Fibroblast of the conjunctiva (primary cell): Measurements from ENCODE around the gene CARNS1.

ENCODE experiments used
- DNase-seq: peaks from one replicate; pipeline ENCODE4 v3.0.0-alpha.2; 2010; ENCODE audit warnings: low read depth

CARNS1 gene, protein sequence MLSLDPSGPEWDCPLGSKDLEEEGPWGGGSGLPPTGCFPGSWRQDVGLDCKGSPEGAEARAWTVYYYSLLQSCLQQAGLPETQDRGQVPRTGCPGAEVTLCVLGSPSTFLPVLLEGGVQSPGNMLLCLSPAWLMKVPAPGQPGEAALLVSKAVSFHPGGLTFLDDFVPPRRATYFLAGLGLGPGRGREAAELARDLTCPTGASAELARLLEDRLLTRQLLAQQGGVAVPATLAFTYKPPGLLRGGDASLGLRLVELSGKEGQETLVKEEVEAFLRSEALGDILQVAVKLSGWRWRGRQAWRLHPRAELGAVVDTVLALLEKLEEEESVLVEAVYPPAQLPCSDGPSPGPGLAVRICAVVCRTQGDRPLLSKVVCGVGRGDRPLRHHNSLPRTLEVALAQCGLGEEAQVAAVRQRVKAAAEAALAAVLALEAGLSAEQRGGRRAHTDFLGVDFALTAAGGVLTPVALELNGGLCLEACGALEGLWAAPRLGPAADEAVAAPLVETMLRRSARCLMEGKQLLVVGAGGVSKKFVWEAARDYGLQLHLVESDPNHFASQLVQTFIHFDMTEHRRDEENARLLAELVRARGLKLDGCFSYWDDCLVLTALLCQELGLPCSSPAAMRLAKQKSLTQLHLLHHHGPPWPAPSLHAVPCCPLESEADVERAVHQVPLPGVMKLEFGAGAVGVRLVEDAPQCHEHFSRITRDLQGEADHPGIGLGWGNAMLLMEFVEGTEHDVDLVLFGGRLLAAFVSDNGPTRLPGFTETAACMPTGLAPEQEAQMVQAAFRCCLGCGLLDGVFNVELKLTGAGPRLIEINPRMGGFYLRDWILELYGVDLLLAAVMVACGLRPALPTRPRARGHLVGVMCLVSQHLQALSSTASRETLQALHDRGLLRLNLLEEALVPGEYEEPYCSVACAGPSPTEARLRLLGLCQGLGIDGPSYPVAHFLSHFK

DNA sequence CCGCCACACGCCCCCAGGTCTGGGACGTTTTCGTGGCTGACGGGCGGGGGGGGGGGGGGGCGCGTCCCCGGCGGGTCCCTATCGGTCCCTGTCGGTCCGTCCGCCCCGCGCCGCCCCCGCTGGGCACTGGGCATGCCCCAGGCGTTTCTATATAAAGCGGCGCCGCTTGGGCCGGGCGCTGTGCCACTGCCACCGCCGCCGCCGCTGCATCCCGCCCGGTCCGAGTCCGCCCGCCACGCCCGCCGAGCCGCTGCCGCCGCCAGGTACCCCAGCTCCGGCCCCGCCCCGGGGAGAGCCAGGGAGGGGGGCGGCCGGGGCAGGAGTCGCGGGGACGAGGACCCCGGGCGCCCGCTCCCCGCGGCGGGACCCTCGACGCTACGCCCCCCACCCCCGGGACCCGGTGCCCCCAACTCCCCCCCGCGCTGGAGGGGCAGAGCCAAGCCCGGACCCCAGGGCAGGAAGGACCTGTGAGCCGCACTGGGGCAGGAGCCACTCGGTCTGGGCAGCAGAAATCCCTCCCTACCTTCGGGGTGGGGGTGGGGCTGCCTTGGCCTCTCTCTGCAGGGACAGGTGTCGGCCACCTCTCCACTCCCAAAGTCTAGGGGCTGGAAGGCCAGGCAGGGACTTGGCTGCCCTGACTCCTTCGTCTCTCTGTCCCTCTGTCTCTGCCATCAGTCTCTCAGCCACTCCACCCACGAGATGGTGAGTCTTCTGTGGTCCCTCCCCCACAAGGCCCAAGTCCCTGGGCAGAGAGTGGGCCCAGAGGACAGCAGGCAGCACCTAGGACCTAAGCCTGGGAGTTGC, at the start of gene CARNS1:
Gene CARNS1 (plus strand): TSS at position 178 of the 804 bp plus-strand sequence. CDS start 522 bp downstream, at position 700.
- DNase-seq: no peak

DNA sequence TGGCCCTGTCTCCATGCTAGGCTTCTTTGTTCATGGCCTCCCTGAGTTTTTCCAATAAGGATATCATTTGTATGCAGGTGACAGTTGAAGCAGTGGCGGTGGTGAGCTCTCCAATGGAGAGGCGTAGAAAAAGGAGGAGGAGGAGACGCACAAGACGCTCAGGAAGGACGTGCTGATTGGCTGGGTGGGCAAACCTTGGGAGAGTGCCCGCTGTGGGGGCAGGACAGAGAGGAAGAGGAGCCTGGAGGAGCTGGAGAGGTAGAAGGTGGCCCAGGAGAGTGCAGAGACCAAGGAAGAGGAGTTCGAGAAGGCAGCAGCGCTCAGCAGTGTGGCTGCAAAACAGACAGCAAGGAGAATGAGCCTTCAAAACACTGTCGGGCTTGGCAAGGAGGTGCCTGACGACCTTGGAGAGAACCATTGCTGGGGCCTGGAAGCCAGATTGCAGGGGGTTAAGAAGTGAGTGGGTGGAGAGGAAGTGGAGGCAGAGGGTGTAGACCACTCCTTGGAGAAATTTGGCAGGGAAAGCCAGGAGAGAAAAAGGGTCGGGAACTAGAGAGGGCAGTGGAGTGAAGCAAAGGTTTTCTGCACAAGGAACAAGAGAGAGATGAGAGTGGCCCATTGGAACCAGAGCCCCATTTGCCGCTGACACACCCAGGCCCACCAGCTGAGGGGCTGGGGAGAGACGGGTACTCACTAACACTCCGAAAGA, 49.6 kb upstream of the CARNS1 start:
- no peak for DNase-seq

DNA sequence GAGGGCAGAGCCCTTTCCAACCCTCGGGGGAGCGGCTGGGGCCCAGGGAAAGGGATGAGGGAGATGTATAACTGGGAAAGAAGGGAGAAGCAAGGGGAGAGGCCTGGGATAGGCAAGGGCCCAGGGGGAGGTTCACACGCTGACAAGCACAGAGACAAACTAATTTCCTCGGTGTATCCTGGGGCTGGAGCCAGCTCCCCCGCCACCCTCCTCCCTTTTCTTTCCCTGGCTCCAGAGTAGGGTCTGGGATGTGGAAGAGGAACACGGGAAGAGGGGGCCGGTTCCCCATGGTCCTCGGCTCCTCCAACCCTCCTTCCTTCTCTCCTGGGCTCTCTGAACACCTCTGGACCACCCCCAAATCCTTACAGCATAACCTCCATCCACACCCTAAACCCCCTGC, 48.9 kb upstream of the CARNS1 start:
- DNase-seq: no peak

DNA sequence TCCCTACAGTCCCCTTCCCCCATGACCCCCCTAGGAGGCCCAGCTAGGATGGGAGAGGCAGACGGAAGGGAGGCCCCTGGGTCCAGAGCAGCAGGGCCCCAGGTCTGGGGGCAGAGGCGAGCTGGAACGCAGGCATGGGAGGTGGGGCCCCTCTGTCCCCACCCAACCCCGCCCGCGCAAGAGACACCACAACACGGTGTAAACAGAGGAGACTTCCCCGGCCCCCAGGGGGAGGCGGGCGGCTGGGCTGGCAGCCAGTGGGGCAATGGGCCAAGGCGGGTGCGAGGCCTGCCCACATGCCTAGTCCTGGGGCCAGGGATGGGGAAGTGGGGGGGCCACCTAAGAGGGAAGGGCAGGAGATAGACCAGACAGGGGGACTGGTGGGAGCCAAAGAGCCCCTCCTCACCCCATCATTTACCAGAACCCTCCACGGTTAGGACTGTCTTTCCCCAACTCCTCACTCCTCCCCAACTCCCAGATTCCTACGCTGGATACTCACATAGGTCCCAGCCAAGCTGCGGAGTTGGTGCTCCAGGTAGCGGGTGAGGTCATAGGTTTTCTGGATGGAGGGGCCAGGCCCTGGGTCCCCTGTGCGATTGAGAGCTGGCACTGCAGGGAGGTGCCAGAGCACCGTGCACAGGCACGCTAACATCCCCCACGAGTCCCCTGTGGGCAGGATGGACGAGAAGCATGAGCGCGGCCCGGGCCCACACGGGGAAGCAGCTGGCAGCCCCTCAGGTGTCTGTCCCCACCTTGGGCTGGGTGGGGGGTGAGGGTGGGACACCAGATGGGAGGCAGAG, 48.3 kb upstream of the CARNS1 start:
- DNase-seq: no peak

DNA sequence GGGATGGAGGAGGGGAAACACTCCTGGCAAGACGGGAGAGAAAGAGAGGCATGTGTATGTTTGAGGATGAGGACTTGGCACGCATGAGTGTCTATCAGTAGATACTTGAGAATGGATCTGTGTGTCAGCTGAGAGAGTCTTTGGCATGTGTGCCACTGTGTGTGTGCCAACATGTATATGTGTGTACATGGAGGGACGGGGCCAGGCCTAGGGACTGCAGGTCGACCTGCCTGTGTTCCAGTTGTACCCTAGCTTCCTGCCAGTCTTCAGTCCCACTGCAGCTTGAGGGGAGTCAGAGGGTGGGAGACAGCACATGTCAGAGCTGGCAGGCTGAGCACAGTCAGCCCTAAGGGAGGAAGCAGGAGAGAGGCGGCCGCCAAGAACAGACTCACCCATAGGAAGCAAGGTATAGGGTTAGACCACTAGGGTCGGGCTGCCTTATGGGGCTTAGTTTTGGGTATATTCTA, 47.7 kb upstream of the CARNS1 start:
- no peak for DNase-seq

DNA sequence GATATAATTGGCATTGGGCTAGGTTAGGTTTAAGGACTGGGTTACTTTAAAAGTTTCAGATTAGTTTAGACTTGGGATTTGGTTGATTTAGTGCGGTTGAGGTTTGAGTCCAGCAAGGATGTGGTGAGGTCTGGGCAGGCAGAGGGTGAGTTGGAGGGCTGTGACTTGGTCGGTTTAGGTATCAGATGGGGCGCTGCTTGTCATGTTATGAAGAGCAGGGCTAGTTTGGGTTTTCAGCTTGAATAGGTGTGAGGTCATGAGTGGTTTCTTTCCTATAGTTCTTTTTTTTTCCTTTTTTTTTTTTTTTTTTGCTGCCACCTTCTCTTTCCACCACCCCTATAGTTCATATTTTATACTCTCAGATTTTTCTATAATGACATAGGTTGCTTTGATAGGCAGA, 46.9 kb upstream of the CARNS1 start:
- no peak for DNase-seq

DNA sequence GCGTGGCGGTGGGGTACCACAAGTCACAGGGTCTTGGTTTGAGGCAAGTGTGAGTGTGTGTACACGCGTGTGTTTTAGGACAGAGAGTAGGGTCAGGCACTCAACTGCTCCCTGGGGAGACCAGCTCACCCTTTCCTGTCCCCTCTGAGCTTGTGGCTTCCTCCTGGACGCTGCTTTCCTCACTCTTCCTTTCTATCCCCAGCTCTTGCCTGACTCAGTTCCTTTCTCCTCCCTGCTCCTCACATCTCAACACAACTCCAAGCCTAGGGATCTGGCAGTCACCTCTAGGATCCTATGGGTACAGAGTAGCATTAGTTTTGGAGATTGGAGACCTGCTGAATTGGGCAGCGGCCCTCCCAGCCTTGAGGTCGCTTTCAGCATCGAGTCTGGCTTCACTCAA, 46.2 kb upstream of the CARNS1 start:
- DNase-seq: no peak

DNA sequence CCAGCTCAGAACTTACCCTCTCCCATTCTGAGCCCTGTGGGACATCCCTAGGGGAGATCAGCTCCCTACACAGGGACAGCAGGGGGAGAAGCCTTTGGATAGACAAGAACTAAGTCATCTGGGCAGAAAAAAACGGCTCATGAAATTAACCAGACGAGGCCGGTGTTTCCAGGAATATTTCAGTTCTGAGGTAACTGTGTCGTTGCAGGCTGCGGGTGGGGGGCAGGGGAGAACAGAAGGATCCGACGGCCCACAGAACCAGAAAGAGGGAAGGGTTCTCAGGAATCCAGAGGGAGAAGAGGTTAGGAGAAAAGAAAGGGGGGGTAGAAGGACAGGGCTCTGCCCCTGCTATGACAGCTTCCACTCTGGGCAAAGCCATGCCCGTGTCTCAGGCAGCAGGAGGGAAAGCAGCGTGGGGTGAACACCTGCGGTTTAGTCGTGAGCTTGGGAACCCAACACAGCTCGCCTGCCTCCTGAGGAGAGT, 45.6 kb upstream of the CARNS1 start:
- DNase-seq: no peak

DNA sequence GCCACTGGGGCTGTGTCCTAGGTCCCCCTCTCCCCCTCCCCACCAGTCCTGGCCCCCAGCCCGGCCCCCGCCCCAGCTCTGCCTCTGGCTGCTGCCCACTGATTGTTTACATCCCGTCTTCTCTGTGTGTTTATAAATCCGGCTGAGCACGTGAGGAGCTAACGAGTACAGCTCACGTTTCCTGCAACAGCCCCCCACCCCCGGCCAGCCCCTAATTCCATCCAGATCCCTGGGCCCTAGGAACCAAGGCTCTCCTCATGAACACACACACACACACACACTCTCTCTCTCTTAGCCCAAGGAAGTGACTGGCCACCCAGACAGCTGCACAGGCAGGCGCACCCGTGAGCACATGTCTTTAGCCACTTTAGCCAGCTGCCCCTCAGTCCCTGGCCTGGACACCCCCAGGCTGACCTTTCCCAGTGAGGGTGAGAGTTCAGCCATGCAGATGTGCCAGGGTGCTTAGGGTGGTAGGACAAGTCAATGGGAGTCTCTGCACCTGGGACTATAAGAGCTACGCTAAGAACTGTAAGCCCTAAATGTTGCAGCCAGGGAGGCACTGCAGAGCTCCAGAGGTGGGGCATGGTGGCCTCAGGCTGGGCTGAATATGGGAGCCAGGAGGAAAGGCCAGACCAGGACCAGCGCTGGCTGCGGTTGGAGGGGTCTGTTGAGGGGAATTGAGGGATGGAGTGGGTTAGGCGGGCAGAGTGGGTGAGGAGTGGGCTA, 45.0 kb upstream of the CARNS1 start:
- no peak for DNase-seq

DNA sequence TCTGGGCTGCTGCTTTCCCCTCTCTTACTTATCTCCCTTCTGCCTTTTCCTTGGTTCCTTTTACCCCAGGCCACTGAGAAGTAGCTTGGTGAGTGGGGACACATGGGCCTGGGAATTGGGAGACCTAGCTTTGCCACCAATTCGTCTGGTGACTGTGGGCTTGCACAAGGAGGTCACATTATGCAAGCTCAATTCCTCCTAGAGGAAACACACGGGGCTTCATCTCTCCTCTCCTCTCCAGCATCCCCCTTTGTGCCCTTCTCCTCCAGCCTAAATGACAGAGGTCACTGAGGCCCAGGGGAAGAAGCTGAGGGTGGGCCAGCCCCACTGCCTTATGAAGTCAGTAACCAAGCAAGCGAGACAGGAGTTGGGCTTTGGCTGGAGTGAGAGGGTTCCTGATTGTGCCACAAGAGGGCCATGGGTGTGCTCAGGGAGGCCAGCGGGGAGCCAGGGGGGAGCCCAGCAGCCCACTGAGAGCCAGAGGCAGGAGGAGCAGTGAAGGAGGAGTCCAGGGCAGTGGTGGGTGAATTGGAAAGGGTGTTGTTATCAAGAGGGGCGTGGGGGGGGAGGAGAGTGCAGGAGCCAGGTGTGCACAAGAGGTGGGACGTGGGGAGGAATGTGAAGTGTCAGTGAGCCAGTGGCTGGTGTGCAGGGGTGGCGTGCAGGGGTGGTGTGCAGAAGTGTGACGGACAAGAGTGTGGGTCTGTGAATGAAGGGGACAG, 44.1 kb upstream of the CARNS1 start:
- DNase-seq: no peak

DNA sequence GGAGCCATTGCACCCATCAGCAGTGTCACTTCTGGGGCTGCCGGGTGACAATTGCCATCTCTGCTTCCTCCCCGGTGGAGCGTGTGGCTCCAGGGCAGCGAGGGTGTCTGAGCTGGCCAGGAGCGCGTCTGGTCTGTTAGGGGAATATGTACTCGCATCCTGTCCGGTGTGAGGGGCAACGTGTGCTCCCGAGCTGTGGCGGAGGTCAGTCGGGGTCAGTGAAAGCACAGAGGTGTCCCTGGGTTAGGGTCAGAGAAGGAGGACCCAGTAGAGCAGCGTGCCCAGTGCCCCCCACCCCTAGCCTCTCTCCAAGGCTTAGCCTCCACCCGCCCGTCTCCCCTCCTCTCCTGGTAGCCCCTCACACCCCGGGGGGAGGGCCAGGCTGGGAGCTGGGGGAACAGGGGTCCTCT, 43.6 kb upstream of the CARNS1 start:
- no peak for DNase-seq

DNA sequence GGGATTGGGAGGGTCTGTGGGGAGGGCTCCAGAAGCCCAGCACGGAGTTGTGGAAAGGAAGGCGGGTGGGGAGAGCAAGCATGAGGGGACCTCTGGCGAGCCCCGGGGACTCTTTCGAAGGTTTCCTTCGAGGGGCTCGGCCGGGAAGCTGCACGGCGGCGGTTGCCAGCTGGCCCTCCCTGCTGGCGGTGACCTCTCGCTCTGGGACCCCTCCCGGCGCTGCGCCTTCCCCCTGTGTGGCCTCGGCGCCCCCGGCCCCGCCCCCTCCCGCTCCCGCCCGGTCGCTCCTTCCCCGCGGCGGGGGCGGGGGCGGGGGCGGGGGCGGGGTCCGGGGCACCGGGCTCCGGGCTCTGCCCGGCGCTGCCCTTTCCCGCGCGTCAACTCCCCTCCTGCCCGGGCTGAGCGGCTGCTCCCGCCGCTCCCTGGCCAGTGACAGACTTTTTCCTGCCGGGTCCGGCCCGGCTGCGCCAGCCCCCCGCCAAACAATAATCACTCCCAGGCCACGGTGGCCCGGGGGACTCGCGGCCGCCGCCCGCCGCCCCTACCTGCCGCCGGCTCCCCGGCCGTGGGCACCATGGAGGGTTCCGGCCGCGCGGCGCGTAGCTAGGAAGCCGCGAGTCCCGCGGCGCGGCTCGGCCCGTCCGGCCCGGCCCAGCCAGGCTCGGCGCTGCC, 43.0 kb upstream of the CARNS1 start:
- no peak for DNase-seq

DNA sequence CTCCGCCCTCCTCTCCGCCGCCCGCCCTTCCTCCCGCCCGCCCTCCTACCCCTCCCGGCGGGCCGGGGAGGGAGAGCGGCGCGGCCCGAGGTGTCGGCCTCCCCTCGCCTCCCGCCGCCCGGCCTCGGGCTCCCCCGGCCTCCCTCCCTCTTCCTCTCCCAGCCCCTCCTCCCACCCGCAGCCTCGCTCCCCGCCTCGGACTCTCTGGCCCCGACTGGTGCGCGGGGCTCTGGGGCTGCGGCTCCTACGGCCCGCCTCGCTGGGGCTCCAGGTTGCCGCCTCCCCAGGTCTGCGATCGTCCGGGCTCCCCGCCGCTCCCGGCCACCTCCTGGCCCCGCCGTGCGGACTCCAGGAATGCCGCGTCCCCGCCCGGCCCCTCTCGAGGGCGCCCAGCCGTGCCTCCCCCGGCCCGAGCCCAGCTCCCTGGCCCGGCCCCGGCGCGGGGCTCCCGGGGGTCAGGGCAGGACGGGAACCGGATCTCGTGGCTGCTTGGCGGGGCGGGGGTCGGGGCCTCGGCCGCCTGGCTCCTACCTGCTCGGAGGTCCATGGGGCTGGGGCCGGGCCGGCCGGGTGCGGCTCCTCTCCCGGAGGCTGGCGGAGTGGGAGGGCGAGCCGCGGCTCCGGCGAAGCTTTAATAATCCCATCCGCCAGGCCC, 42.4 kb upstream of the CARNS1 start, which contains the start of gene CLCF1:
Gene CLCF1 (minus strand): TSS at position 606 of the 655 bp plus-strand sequence. CDS start 59 bp downstream, at position 547.
- DNase-seq: no peak

DNA sequence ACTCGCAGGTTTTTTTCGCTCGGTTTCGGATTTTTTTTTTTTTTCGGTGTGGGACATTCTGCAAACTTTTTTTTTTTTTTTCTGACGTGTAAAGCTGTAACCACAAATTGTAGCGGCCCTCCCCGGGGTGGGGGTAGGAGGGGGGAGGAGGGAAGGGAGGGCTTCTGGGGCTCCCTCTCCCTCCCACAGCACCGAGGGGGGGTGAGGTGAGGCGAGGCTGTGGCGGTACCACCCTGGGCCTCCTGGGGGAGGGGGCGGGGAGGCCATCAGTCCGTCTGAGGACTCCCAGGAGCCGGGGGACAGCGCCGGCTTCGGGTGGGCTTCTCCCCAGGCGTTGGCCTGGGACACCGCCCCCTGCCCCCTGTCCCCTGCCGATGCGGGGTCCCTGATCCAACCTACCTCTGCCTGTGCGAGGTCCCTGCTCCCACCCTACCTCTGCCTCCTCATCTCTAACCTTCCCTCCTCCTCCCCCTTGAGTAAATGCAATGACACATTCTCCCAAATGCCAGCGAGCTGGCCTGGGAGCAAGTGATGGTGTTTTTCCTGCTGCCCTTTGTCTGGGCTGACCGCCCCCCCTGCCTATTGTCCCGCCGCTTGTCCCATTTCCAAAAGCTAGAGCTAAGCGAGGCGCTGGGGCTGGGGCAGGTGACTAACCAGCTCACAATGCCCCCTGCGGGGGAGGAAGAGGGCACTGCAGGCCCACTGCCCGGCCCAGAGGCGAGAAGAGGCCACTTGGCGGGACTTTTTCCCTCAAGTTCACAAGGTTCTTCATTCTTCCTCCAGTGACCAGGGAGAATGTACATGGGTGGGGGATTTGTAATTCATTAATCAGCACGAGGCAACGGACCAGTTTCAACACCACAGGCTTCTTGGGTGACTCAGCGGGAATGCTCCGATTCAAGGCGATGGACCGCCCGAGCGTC, 41.6 kb upstream of the CARNS1 start:
- peak; percentile 94 for DNase-seq

DNA sequence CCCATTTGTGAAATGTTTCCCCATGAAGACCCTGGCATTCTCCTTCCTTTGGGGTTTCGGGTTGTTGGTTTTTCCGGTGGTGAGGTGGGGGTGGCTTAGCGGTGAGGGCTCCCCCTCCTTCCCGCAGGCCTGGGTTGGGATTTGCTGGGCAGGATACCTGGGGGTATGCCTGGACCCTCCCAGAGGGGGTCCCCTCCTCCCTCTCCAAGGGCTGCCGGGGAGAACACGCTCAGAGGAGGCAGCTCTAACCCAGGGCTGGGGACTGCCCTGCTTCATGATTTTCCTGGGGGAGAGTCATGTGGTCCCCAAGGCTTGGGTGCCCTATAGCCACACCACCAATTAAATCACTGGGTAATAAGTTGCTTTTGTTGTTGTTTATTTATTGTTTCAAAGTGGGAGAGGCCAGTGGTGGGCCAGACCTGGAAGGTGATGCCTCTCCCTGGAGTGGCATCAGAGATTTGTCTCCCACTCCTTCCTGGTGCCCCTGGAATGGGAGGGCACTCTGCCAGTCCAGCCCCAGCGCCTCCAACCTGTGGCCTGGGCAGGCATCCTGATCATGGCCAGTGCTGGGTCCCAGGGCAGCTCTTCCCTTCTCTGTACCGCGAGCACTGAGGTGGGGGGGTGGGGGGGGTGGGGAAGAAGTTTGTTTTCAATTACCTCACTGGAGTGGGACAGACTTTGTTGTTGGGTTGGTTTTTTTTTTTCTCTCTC, 40.8 kb upstream of the CARNS1 start:
- no peak for DNase-seq
